ENCODE measurements around the gene PFKFB3. TPM values are rescaled to one million over a fixed set of nuclear protein-coding genes. Genes with fewer than 3 reads are reported as not detected.

The PFKFB3 gene
- total RNA-seq, 2 experiments from 2014 or later, result 133 to 183 TPM

GRCh38 chr10:6300784-6301460 is 98.2 kb downstream of the PFKFB3 start:
- H3K27me3 Mint-ChIP-seq, result no peaks in the 10 kb centered on the region
- intact Hi-C loops (cut with DNase I, micrococcal nuclease), result loop anchor here (1.0 to 2.0 kb wide), 2 partner anchors 31 to 46 kb away; no protein-coding TSS in a partner anchor
- peak overlapping the region; percentile 80 for H3K27ac Mint-ChIP-seq
- H3K36me3 Mint-ChIP-seq (ENCODE audit: low read depth), result peaks cover 22% of the 10 kb centered on the region
- POLR2A ChIA-PET, result interaction anchor here (2.8 kb wide), 1 partner anchor 46 kb away, joined by 20 read pairs; no protein-coding TSS in a partner anchor
- H3K4me3 Mint-ChIP-seq, result peak overlapping the region; percentile 30
- DNase-seq (no peak), ATAC-seq (no peak)
- H3K4me1 Mint-ChIP-seq, result peaks cover 53% of the 10 kb centered on the region
- H3K9me3 Mint-ChIP-seq (ENCODE audit: low read depth), result peaks cover 5% of the 10 kb centered on the region
- CTCF ChIA-PET, result interaction anchor here (0.5 to 1.8 kb wide), 9 partner anchors 9 to 215 kb away, joined by 3 to 6 read pairs (median 3); partner anchors contain the start of gene PFKFB3

- ATAC-seq (no peak), DNase-seq (no peak)
- POLR2A ChIA-PET, result interaction anchor here (0.6 to 2.8 kb wide), 2 partner anchors 46 to 251 kb away, joined by 4 to 20 read pairs; no protein-coding TSS in a partner anchor
- intact Hi-C loops (cut with DNase I, micrococcal nuclease), result loop anchor here (2.0 kb wide), 1 partner anchor 45 kb away; no protein-coding TSS in a partner anchor
- Mint-ChIP-seq H3K4me3 (no peak overlapping the region), H3K36me3 (ENCODE audit: low read depth) (peaks cover 19% of the 10 kb centered on the region), H3K27ac (no peak overlapping the region), H3K9me3 (ENCODE audit: low read depth) (peaks cover 5% of the 10 kb centered on the region), H3K27me3 (no peaks in the 10 kb centered on the region), H3K4me1 (peaks cover 46% of the 10 kb centered on the region)
- CTCF ChIA-PET, result interaction anchor here (0.7 to 1.8 kb wide), 2 partner anchors 46 to 100 kb away, joined by 3 to 6 read pairs; no protein-coding TSS in a partner anchor
Observed at GRCh38 chr10:6301488-6302075, 98.8 kb downstream of the PFKFB3 start.

Other genes with a start within 250 kb of the PFKFB3 start
- gene IL15RA, start 225.4 kb upstream of the PFKFB3 start, total RNA-seq, result 10 to 100 TPM; 19.7 to 22.1 TPM
- 100 to 1,000 TPM; 659 to 980 TPM for gene IL2RA, start 140.6 kb upstream of the PFKFB3 start, total RNA-seq
- gene RBM17, start 113.9 kb upstream of the PFKFB3 start, total RNA-seq, result 100 to 1,000 TPM; 206 to 246 TPM